ENCODE data around the gene NXPH4. TPM values are rescaled to one million over a fixed set of nuclear protein-coding genes. Genes with fewer than 3 reads are reported as not detected.
A peak's percentile ranks its signal among the peaks of the same experiment; 100 is the strongest.

NXPH4 gene
- total and polyA plus RNA-seq, 10 of the 15 experiments (the other 5 are each of a cell fraction or from before 2014, with no cell fraction given) = 0.03 to 0.26 TPM; not detected in 8

DNA sequence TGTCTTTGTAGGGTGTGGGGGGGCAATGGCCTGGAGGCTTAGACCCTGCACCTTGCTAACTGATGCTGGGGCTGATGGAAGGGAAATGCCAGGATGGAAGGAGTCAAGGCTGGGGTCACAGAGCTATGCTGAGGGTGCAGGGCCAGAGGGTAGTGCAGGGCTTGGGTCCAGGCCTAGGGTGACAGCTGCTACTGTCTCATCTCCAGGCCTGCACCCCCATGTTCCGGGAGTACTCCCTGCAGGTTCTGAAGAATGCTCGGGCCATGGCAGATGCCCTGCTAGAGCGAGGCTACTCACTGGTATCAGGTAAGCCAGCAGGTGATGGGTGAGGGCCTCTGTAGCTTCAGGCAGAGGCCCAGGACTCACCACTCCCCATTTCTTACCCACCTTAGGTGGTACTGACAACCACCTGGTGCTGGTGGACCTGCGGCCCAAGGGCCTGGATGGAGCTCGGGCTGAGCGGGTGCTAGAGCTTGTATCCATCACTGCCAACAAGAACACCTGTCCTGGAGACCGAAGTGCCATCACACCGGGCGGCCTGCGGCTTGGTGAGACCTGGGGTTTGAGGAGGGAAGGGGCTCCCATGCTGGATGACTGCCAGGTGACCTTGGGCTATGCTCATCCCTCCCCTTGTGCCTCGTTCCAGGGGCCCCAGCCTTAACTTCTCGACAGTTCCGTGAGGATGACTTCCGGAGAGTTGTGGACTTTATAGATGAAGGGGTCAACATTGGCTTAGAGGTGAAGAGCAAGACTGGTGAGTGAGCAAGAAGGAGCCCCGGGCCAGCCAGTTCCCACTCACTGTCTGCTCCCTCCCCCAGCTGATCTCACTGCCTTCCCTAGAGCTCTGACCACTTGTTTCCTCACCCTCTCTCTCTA is 17.0 kb downstream of the NXPH4 start:
- no peak overlapping the region; the same call in 1 of the 2 replicates for H3K4me2 ChIP-seq (ENCODE audit: control insufficient read depth, insufficient read depth)
- intact Hi-C loops (cut with micrococcal nuclease; ENCODE audit: unreplicated experiment) (no loop called here), in situ Hi-C loops (cut with MboI) (no loop called here)
- 96% methylated on average over 15 of the region's 15 CpGs for WGBS (ENCODE audit: insufficient coverage, insufficient replicate concordance, low lambda C conversion rate, missing lambda C conversion rate)
- no peak overlapping the region for H3K4me3 ChIP-seq
- no peak overlapping the region for H3K9ac ChIP-seq (ENCODE audit: control insufficient read depth, insufficient read depth, low read length)
- H4K20me1 ChIP-seq (ENCODE audit: control insufficient read depth, insufficient read depth) = no peaks in the 10 kb centered on the region
- ChIA-PET POLR2A (interaction anchor here (0.6 to 1.1 kb wide), 2 partner anchors 10 to 605 kb away, joined by 3 read pairs; no protein-coding TSS in a partner anchor), RAD21 (ENCODE audit: unreplicated experiment) (no interaction called here), CTCF (interaction anchor here (1.4 to 1.9 kb wide), 2 partner anchors 9 to 19 kb away, joined by 6 to 13 read pairs; no protein-coding TSS in a partner anchor), SMC1A (ENCODE audit: uncharacterized antibody, unreplicated experiment) (interaction anchor here (1.0 kb wide), 1 partner anchor 20 kb away, joined by 3 read pairs; no protein-coding TSS in a partner anchor)
- H3K27ac ChIP-seq (ENCODE audit: control insufficient read depth, insufficient read depth) = no peak overlapping the region
- H3K79me2 ChIP-seq (ENCODE audit: control insufficient read depth, insufficient read depth, low read length) = peaks cover 22% of the 10 kb centered on the region
- DNase-seq (ENCODE audit: low read depth, low spot score) (no peak), ATAC-seq (no peak), FAIRE-seq (no peak)
- H3K36me3 ChIP-seq (ENCODE audit: control insufficient read depth in 2 of 2, insufficient read depth in 2 of 2, low read length in 1 of 2) = peaks cover 23 to 28% of the 10 kb centered on the region in 2 experiments
- no peak overlapping the region for H2AFZ ChIP-seq (ENCODE audit: control insufficient read depth, low read depth, low read length)
- peaks cover 0 to 3% of the 10 kb centered on the region in 2 experiments; a peak in 1 of 4 replicates for H3K27me3 ChIP-seq (replicated peaks in 1 of 2; ENCODE audit: control insufficient read depth in 2 of 2, insufficient read depth in 2 of 2, low read length in 1 of 2)
- H3K4me1 ChIP-seq (ENCODE audit: control insufficient read depth, insufficient read depth, low read length) = peaks cover 28% of the 10 kb centered on the region
- TF ChIP-seq POLR2A (IDR thresholded peaks at IDR 0.05; ENCODE audit: low read depth, low read length) (peak; percentile 49), RCOR1 (conservative IDR thresholded peaks at IDR 0.05; ENCODE audit: low read depth, low read length) (no peak)
- no TSS peak for BruUV-seq (replicated peaks)
- H3K9me3 ChIP-seq (replicated peaks; ENCODE audit: control insufficient read depth, insufficient read depth, low read length) = no peaks in the 10 kb centered on the region

DNA sequence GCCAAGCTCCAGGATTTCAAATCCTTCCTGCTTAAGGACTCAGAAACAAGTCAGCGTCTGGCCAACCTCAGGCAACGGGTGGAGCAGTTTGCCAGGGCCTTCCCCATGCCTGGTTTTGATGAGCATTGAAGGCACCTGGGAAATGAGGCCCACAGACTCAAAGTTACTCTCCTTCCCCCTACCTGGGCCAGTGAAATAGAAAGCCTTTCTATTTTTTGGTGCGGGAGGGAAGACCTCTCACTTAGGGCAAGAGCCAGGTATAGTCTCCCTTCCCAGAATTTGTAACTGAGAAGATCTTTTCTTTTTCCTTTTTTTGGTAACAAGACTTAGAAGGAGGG is 17.6 kb downstream of the NXPH4 start:
- RAD21 ChIA-PET (ENCODE audit: unreplicated experiment) = no interaction called here
- Histone ChIP-seq H3K4me1 (ENCODE audit: control insufficient read depth, insufficient read depth, low read length) (peaks cover 28% of the 10 kb centered on the region), H3K4me3 (no peak overlapping the region), H3K27ac (ENCODE audit: control insufficient read depth, insufficient read depth) (no peak overlapping the region), H3K4me2 (ENCODE audit: control insufficient read depth, insufficient read depth) (no peak overlapping the region; the same call in 1 of the 2 replicates), H3K79me2 (ENCODE audit: control insufficient read depth, insufficient read depth, low read length) (peaks cover 22% of the 10 kb centered on the region), H4K20me1 (ENCODE audit: control insufficient read depth, insufficient read depth) (no peaks in the 10 kb centered on the region), H3K9ac (ENCODE audit: control insufficient read depth, insufficient read depth, low read length) (no peak overlapping the region), H2AFZ (ENCODE audit: control insufficient read depth, low read depth, low read length) (no peak overlapping the region), H3K27me3 (replicated peaks in 1 of 2; ENCODE audit: control insufficient read depth in 2 of 2, insufficient read depth in 2 of 2, low read length in 1 of 2) (peaks cover 0 to 3% of the 10 kb centered on the region in 2 experiments; a peak in 1 of 4 replicates), H3K9me3 (replicated peaks; ENCODE audit: control insufficient read depth, insufficient read depth, low read length) (no peaks in the 10 kb centered on the region), H3K36me3 (ENCODE audit: control insufficient read depth in 2 of 2, insufficient read depth in 2 of 2, low read length in 1 of 2) (peaks cover 23 to 28% of the 10 kb centered on the region in 2 experiments)
- CTCF ChIA-PET = interaction anchor here (1.9 kb wide), 1 partner anchor 20 kb away, joined by 13 read pairs; no protein-coding TSS in a partner anchor
- SMC1A ChIA-PET (ENCODE audit: uncharacterized antibody, unreplicated experiment) = no interaction called here
- no peak for DNase-seq (ENCODE audit: low read depth, low spot score)
- 100% methylated on average over 3 of the region's 3 CpGs for WGBS (ENCODE audit: insufficient coverage, insufficient replicate concordance, low lambda C conversion rate, missing lambda C conversion rate)
- POLR2A ChIA-PET = interaction anchor here (1.1 kb wide), 1 partner anchor 10 kb away, joined by 3 read pairs; no protein-coding TSS in a partner anchor
- TF ChIP-seq POU2F2 (IDR thresholded peaks at IDR 0.05; ENCODE audit: borderline replicate concordance, low read depth, low read length) = no peak
- no peak for TF ChIP-seq MTA3 (IDR thresholded peaks at IDR 0.05; ENCODE audit: borderline replicate concordance, low read length)
- no peak for TF ChIP-seq JUND (IDR thresholded peaks at IDR 0.05; ENCODE audit: low read depth, low read length)
- no peak for TF ChIP-seq CREB1 (IDR thresholded peaks at IDR 0.05; ENCODE audit: low read depth)
- intact Hi-C loops (cut with micrococcal nuclease; ENCODE audit: unreplicated experiment) (no loop called here), in situ Hi-C loops (cut with MboI) (no loop called here)
- no peak for FAIRE-seq
- ATAC-seq = no peak
- BruUV-seq (replicated peaks) = TSS peak; percentile 35
